Measurements from ENCODE around the gene TMEM258. TPM values are rescaled to one million over a fixed set of nuclear protein-coding genes. Genes with fewer than 3 reads are reported as not detected.

TMEM258 gene
- total RNA-seq, 2 donors from 2014 or later: 68.4 to 77.6 TPM

DNA sequence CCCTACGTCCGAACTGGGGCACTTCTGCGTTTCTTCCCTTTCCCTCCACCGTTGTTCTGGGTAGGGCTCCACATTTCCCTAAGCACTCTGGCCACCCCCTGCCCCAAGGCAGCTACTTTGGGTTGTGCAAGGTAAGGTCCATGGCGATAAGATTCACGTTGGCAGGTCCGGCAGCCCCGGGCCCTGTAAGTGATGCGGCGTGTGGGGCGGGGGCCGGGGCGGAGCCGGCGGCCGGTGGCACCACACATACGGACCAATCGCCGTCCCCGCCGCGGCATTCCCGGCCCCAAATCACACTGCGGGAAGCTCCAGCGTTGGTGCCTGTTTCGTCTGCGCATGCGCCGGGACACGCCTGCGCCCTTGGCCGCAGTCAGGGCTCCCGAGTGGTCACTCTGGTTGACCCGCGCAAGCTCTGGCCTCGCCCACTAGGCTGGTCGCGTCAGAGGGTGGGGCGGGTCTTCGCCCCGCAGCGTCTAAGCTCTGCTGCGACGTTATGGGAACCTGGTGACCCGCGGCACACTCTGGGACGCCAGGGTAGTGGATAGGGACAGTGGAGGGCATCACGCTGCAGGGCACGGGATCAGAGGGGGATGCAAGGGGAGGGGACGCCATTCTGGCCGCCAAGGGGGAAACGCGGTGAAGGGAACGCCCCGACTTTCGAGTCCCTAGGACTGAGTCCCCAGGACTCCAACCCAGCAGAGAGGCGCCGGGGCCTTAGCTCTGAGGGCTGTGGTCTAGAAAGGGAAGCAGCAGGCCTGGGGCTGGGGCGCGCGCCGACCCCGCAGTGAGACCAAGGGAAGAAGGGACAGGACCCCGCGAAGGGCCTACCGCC is 22.8 kb upstream of the TMEM258 start:
- Mint-ChIP-seq H3K4me3 (peak overlapping the region; percentile 95), H3K27ac (peak overlapping the region; percentile 85), H3K4me1 (peaks cover 17% of the 10 kb centered on the region), H3K27me3 (peaks cover 4% of the 10 kb centered on the region), H3K36me3 (ENCODE audit: low read depth) (no peaks in the 10 kb centered on the region)
- peak; percentile 29 for ATAC-seq
- no peaks in the 10 kb centered on the region for H3K9me3 ChIP-seq (ENCODE audit: control insufficient read depth, low read length, poor library complexity, severe bottlenecking)
- peak in 2 of 3 donors; percentile 11 to 35 for DNase-seq

DNA sequence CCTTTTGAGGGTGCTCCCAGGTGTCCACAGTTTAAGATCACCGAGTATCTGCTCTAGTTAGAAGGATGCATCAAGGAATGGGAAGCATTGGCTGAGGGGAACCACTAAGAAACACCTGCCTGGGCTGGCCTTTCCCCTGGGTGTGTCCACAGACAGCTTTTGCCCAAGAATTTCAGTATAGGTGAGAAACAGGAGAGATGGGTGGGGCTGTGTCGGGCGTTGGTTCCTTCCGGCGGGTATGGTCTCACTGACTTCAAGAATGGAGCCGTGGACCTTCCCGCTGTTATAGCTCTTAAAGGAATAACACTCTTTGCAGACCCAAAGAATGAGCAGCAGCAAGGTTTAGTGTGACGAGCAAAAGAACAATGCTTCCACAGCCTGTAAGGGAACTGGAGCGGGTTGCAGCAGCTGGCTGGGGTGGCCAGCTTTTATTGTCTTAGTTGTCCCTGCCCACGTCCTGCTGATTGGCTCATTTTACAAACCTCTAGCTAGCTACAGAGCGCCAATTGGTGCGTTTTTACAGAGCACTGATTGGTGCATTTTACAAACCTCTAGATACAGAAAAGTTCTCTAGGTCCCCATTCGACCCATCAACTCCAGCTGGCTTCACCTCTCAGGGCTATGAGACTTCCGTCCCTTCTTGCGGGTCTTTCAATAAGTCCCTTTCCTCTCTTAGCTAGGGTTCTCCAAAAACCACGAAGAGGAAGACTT is 22.0 kb upstream of the TMEM258 start:
- ATAC-seq: no peak
- Mint-ChIP-seq H3K36me3 (ENCODE audit: low read depth) (no peaks in the 10 kb centered on the region), H3K27ac (peak overlapping the region; percentile 85)

DNA sequence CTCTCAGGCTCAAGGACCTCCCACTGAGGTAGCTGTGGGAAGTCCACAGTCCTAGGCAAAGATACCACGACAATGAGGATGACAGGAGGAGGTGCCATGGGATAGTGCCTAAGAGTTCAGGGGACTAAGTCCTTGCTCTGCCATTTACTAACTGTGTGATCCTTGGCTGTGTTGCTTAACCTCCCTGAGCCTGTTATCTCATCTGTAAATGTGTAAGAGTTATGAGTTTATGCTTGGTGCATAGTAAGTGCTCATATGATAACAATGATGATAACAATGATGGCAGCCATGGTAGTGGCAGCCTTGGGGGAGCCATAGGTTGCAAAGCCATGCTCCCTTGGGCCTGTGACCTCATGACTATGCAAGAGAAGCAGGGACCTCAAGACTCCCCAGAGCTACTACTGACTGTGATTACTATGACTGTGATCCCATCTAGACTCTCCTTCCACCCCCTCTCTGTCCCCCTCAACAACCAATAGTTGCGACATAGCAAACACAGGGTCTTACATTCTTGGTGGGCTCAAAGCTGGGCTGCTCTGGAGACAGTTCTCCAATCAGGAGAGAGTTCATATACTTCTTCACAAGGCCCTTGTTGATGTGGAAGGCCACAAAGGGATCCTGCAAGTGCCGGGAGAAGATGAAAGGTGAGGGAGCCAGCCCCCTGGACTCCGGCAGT is 20.5 kb upstream of the TMEM258 start:
- peaks cover 4% of the 10 kb centered on the region for H3K27me3 Mint-ChIP-seq
- ATAC-seq (no peak), DNase-seq (no peak)
- peaks cover 4% of the 10 kb centered on the region for H3K36me3 Mint-ChIP-seq (ENCODE audit: low read depth)
- peaks cover 17% of the 10 kb centered on the region for H3K4me1 Mint-ChIP-seq
- H3K27ac Mint-ChIP-seq: no peak overlapping the region
- no peaks in the 10 kb centered on the region for H3K9me3 ChIP-seq (ENCODE audit: control insufficient read depth, low read length, poor library complexity, severe bottlenecking)
- H3K4me3 Mint-ChIP-seq: no peak overlapping the region

More for the DNA sequence above, 22.0 kb upstream of the TMEM258 start:
- DNase-seq: no peak
- peak overlapping the region; percentile 95 for H3K4me3 Mint-ChIP-seq
- H3K27me3 Mint-ChIP-seq: peaks cover 4% of the 10 kb centered on the region
- H3K9me3 ChIP-seq (ENCODE audit: control insufficient read depth, low read length, poor library complexity, severe bottlenecking): no peaks in the 10 kb centered on the region
- peaks cover 17% of the 10 kb centered on the region for H3K4me1 Mint-ChIP-seq

DNA sequence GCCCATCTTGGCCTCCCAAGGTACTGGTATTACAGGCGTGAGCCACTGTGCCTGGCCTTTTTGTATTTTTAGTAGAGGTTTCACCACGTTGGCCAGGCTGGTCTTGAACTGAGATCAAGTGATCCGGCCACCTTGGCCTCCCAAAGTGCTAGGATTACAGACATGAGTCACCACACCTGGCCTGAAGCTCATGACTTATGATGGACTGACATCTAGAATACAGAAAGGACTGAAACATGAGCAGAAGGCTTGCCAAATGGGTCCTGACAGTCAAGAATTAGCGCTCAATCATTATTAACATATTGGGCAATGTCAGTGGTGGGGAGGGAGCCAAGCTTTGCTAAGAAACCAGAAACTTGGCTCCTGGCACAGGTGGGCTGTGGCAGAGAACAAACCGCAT is 19.4 kb upstream of the TMEM258 start:
- Mint-ChIP-seq H3K27me3 (peaks cover 4% of the 10 kb centered on the region), H3K36me3 (ENCODE audit: low read depth) (peaks cover 4% of the 10 kb centered on the region), H3K4me1 (peaks cover 17% of the 10 kb centered on the region), H3K27ac (no peak overlapping the region), H3K4me3 (peak overlapping the region; percentile 19)
- no peaks in the 10 kb centered on the region for H3K9me3 ChIP-seq (ENCODE audit: control insufficient read depth, low read length, poor library complexity, severe bottlenecking)
- ATAC-seq (no peak), DNase-seq (no peak)

DNA sequence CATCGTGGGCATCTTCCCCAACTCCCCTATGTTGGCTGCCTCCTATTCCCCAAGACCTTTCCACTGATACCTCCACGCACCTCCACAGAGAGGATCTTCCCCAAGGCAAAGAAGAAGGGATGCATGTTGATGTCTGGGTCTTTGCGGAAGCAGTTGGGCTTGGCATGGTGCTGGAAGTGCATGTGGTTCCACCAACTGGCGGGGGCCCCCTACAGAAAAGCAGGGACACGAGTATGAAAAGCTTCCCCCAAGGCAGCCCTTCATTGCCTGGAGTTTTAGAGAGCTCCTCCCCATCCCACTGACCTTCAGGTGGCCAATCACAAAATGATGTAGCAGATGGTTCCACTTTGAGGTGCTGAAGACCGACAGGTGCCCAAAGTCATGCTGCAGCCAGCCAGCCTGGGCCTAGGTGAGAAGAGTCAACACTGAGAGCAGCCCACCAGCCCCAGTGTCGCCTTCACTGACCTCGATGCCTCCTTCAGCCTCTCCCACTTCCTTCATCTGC is 18.3 kb upstream of the TMEM258 start:
- DNase-seq (no peak), ATAC-seq (no peak)
- no peaks in the 10 kb centered on the region for H3K9me3 ChIP-seq (ENCODE audit: control insufficient read depth, low read length, poor library complexity, severe bottlenecking)
- peaks cover 4% of the 10 kb centered on the region for H3K27me3 Mint-ChIP-seq
- H3K4me1 Mint-ChIP-seq: peaks cover 12% of the 10 kb centered on the region
- no peak overlapping the region for H3K4me3 Mint-ChIP-seq
- peaks cover 4% of the 10 kb centered on the region for H3K36me3 Mint-ChIP-seq (ENCODE audit: low read depth)
- no peak overlapping the region for H3K27ac Mint-ChIP-seq

DNA sequence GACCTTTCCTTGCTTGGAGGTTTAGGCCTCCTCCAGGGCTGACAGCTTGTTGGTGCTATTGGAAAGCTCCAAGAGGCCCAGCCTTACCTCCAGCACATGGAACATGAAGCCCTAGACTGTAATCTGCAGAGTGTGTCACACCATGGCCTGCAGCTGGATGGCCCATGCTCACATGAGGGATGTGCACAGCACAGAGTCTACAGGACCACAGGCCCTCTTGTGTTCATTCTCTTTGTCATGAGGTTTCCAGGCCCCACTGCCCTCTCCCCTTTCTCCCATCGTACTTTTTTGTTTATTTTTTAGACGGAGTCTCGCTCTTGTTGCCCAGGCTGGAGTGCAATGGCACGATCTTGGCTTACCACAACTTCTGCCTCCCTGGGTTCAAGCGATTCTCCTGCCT is 14.4 kb upstream of the TMEM258 start:
- Mint-ChIP-seq H3K27ac (no peak overlapping the region), H3K4me1 (peaks cover 7% of the 10 kb centered on the region), H3K27me3 (no peaks in the 10 kb centered on the region), H3K4me3 (no peak overlapping the region), H3K36me3 (ENCODE audit: low read depth) (peaks cover 9% of the 10 kb centered on the region)
- ATAC-seq (no peak), DNase-seq (no peak)
- H3K9me3 ChIP-seq (ENCODE audit: control insufficient read depth, low read length, poor library complexity, severe bottlenecking): no peaks in the 10 kb centered on the region

DNA sequence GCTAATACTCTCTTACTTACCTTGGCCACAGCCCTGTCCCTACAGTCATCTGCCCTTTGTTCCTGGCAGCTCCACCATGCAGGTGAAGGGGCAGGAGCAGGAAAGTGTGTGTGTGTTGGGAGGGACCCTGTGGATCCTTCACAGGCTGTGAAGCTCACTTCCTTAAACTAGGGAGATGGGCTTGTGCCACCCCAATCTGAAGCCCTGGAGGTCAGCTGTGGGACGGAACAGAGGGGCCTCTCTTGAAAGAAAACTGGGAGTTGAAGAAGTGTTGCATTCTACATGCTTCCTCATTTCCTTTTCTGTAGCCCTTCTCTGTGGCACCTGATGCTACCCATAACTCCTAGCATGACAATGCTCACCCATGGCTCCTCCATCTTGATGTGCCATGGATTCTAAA is 12.7 kb upstream of the TMEM258 start:
- ATAC-seq (no peak), DNase-seq (no peak)
- Mint-ChIP-seq H3K27me3 (no peaks in the 10 kb centered on the region), H3K4me3 (no peak overlapping the region), H3K27ac (peak overlapping the region; percentile 32), H3K36me3 (ENCODE audit: low read depth) (peaks cover 9% of the 10 kb centered on the region), H3K4me1 (peaks cover 9% of the 10 kb centered on the region)
- no peaks in the 10 kb centered on the region for H3K9me3 ChIP-seq (ENCODE audit: control insufficient read depth, low read length, poor library complexity, severe bottlenecking)

DNA sequence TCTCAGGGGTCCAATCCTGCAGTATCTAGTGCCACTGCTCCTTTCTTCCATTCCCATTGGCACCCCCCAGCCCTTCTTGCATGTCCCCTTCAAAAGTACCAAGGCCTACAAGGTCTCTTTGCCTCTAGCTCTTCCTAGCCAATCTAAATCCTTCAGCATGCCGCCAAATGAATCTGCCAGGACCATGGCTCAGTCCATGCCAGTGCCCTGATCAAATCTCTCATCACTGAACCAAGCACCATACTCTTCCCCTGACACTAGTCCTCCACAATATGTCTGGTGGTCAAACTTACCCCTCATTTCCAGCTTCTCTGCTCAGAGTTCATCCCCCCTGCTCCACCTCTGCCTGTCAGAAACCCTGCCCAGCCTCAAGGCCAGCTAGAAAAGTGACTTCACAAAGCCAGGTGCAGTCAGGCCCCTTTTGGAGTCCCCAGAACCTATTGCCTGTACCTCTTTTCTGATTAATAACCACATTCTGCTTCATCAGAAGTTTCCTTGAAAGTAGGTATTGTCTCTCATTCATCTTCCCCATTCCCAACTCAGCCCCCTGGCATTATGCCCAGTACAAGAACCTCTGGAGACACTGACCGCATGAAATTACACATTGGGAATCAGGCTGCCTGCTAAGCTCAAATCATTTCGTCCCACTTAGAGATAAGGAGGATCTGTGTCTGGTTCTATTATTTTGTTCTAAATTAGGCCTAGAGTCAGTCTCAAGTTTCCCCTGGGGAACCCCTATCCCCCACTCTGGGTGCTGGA is 11.7 kb upstream of the TMEM258 start:
- DNase-seq (no peak), ATAC-seq (no peak)
- Mint-ChIP-seq H3K36me3 (ENCODE audit: low read depth) (peaks cover 9% of the 10 kb centered on the region), H3K4me1 (peaks cover 9% of the 10 kb centered on the region), H3K4me3 (no peak overlapping the region), H3K27ac (peak overlapping the region; percentile 32), H3K27me3 (no peaks in the 10 kb centered on the region)
- no peaks in the 10 kb centered on the region for H3K9me3 ChIP-seq (ENCODE audit: control insufficient read depth, low read length, poor library complexity, severe bottlenecking)

DNA sequence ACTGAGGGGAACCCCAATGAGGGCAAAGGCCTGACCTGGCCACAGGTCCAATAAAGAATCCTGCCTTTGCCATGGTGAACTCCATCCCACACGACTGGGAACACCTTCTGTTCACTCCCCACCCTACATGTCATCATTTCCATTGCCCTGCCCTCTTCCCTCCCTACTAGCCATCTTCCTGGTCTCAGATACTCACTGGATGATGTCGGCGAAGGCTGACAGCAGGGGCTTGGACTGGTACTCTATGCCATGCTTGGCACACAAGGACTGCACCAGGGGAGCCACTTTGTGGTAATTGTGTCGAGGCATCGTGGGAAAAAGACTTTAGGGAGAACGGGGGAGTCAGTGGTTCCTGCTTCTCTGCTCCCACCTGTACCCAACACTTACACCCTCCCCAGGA is 10.2 kb upstream of the TMEM258 start:
- Mint-ChIP-seq H3K4me3 (no peak overlapping the region), H3K27ac (no peak overlapping the region), H3K27me3 (no peaks in the 10 kb centered on the region), H3K4me1 (peaks cover 9% of the 10 kb centered on the region), H3K36me3 (ENCODE audit: low read depth) (peaks cover 5% of the 10 kb centered on the region)
- H3K9me3 ChIP-seq (ENCODE audit: control insufficient read depth, low read length, poor library complexity, severe bottlenecking): no peaks in the 10 kb centered on the region
- no peak for DNase-seq
- no peak for ATAC-seq

DNA sequence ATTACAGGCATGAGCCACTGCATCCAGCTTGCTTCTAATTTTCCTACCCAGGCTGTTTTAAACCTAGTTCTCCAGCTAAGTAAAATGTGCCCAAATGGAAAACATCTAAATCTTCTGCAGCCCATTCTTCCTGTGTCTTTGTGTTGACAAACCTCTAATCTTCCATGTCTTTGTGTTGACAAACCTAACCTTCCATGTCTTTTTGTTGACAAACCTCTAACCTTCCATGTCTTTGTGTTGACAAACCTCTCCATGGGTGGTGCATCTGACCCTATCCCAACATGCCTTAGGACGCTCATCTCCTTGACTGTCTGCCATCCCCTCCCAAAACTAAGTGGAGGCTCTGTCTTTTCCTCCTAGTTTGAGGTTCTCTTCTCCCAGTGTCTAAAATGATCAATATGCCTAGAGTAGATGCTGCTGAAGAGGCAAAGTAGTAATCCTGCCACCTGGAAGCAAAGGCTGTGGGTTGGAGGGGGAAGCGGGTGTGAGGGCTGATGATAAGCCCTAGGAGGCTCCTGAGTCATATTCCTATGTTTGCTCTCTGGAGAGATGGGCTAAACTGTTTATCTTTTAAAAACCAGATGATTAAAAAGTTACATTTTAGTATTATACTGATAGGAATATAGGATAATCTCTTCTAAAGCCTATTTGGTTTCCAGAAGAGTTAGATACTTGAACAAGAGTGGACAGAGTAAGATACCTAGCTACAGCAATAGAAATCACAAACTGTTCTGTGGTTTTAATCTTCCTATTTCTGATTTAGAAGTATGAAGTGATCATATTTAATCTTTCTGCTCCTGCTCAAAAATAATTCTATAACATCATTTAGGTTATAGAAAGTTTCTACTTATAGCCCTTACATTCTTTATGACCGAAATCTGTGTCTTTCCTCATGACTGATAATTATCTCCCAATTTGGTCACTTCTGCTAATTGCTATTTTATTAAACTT is 8.2 kb upstream of the TMEM258 start:
- Mint-ChIP-seq H3K36me3 (ENCODE audit: low read depth) (peaks cover 5% of the 10 kb centered on the region), H3K27me3 (no peaks in the 10 kb centered on the region), H3K27ac (no peak overlapping the region), H3K4me1 (peaks cover 12% of the 10 kb centered on the region), H3K4me3 (no peak overlapping the region)
- ATAC-seq (no peak), DNase-seq (no peak)
- H3K9me3 ChIP-seq (ENCODE audit: control insufficient read depth, low read length, poor library complexity, severe bottlenecking): no peaks in the 10 kb centered on the region

DNA sequence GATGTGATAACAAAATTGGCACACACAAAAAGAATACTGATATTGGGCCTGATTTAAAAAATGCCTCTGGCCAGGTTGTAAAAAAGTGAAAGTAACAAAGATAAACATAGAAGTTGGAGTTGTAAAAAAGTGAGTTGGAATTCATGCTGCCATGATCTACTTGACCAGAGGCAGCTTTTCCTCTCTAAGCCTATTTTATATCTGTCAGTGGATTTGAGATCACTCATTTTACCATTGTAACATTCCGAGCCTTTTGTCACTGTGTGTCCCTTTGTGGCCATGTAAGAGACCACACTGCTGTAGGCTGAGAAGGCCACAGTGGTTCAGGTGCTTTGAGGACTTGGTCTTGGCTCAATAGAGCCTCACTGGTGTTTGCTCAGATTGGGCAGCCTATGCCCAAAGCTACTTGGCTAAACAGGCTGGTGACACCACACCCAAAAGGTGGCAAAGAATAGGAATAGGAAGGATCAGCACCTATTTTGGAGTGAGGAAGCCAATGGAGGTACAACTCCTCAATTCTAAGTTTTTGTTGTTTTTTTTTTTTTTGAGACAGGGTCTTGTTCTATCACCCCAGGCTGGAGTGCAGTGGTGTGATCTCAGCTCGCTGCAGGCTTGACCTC is 7.4 kb upstream of the TMEM258 start:
- Mint-ChIP-seq H3K4me3 (no peak overlapping the region), H3K27ac (no peak overlapping the region), H3K27me3 (no peaks in the 10 kb centered on the region), H3K36me3 (ENCODE audit: low read depth) (peaks cover 5% of the 10 kb centered on the region), H3K4me1 (peaks cover 10% of the 10 kb centered on the region)
- no peak for ATAC-seq
- DNase-seq: no peak
- H3K9me3 ChIP-seq (ENCODE audit: control insufficient read depth, low read length, poor library complexity, severe bottlenecking): no peaks in the 10 kb centered on the region

Measured in T-helper 17 cell (primary cell).